Activated B cell treated with CpG ODN at 0.5 μM for 24 hours (primary cell): ENCODE data around the gene HTR1E. TPM values are rescaled to one million over a fixed set of nuclear protein-coding genes. Genes with fewer than 3 reads are reported as not detected.

ENCODE experiments used
- ATAC-seq: fragments of 200-7000 bp; cut with Tn5 transposase; one replicate; pipeline ENCODE4 v1.10.0; 2021; ENCODE audit warnings: low read depth, mild to moderate bottlenecking, moderate library complexity
- CTCF ChIA-PET: fragments of 350-600 bp; sonication (Branson Sonifier 250); formaldehyde crosslinking; loops from one replicate; lab custom pipeline; 2021; ENCODE audit warnings: antibody characterized with exemption; lab: Charles Lee
- POLR2A ChIA-PET: fragments of 350-600 bp; sonication (Branson Sonifier 250); formaldehyde crosslinking; loops from one replicate; lab custom pipeline; 2021; ENCODE audit warnings: antibody characterized with exemption; lab: Charles Lee
- DNase-seq: peaks from one replicate; pipeline ENCODE4 v3.0.0; 2022
- H3K27ac Mint-ChIP-seq: one replicate; pipeline ENCODE4 v1.8.0; 2020; ENCODE audit warnings: mixed read lengths
- H3K27me3 Mint-ChIP-seq: one replicate; pipeline ENCODE4 v1.8.0; 2021; ENCODE audit warnings: mixed read lengths
- H3K36me3 Mint-ChIP-seq: one replicate; pipeline ENCODE4 v1.8.0; 2021; ENCODE audit warnings: low read depth, mixed read lengths
- H3K4me1 Mint-ChIP-seq: one replicate; pipeline ENCODE4 v1.8.0; 2021; ENCODE audit warnings: mixed read lengths
- H3K4me3 Mint-ChIP-seq: one replicate; pipeline ENCODE4 v1.8.0; 2020; ENCODE audit warnings: mild to moderate bottlenecking, mixed read lengths
- H3K9me3 Mint-ChIP-seq: one replicate; pipeline ENCODE4 v1.8.0; 2020; ENCODE audit warnings: mixed read lengths
- intact Hi-C: fragments of 100-400 bp; cut with micrococcal nuclease; formaldehyde crosslinking; loops from one replicate; pipeline ENCODE4 v1.15.1; 2024
- total RNA-seq: library from RNA; stranded (reverse); gene quantifications from 2 replicates; pipeline ENCODE4 v1.2.3, GENCODE V29; 2022
- TF ChIP-seq, protein P1 (sequence below): fragments of 200-600 bp; IDR thresholded peaks from one replicate; pipeline ENCODE4 v1.8.0; 2022; ENCODE audit warnings: antibody characterized with exemption, mild to moderate bottlenecking

The HTR1E gene
- total RNA-seq, 1 donor from 2014 or later = not detected

DNA sequence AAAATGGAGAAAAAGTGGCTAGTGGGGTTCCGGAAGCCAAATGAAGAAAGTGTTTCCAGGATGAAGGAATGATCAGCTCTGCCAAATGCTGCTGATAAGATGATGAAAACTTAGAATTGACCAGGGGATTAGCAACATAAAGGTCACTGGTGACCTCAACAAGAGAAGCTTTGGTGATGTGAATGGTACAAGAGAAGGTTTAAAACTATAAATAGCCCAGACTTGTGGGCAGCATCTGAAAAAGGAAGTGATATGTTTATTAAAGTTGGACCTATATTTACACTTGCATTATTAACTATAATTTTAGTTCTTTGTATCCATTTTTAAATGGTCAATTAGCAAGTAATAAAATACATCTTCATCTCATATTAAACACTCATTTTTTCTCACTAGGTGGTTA lies 112.5 kb downstream of the HTR1E start:
- peaks cover 36% of the 10 kb centered on the region for H3K4me1 Mint-ChIP-seq
- DNase-seq (no peak), ATAC-seq (no peak)
- POLR2A ChIA-PET = no interaction called here
- H3K27ac Mint-ChIP-seq = no peak overlapping the region
- CTCF ChIA-PET = interaction anchor here (0.7 kb wide), 1 partner anchor 193 kb away, joined by 3 read pairs; no protein-coding TSS in a partner anchor
- H3K36me3 Mint-ChIP-seq = no peaks in the 10 kb centered on the region
- intact Hi-C loops = no loop called here
- TF ChIP-seq, protein P1, sequence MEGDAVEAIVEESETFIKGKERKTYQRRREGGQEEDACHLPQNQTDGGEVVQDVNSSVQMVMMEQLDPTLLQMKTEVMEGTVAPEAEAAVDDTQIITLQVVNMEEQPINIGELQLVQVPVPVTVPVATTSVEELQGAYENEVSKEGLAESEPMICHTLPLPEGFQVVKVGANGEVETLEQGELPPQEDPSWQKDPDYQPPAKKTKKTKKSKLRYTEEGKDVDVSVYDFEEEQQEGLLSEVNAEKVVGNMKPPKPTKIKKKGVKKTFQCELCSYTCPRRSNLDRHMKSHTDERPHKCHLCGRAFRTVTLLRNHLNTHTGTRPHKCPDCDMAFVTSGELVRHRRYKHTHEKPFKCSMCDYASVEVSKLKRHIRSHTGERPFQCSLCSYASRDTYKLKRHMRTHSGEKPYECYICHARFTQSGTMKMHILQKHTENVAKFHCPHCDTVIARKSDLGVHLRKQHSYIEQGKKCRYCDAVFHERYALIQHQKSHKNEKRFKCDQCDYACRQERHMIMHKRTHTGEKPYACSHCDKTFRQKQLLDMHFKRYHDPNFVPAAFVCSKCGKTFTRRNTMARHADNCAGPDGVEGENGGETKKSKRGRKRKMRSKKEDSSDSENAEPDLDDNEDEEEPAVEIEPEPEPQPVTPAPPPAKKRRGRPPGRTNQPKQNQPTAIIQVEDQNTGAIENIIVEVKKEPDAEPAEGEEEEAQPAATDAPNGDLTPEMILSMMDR = no peak
- no peaks in the 10 kb centered on the region for H3K27me3 Mint-ChIP-seq
- H3K4me3 Mint-ChIP-seq = peak overlapping the region; percentile 5
- no peaks in the 10 kb centered on the region for H3K9me3 Mint-ChIP-seq

DNA sequence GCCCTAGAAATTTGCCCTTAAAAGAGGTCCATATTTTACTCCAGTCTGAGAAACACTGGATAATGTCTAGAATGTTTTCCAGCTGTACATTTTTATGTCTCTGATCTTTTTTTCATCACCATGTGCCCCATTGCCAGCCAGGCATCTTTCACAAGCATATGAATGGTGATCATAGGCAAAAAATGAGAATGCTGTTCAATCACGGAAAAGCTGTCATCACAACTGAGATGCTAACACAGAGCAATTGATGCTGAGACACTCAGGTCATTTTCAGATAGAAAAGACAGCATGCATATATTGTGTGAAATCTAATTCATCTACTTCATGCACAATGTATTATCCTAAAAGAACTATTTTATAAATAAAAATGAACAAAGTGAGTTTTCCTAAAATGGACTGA lies 116.0 kb downstream of the HTR1E start:
- ATAC-seq (no peak), DNase-seq (no peak)
- ChIA-PET POLR2A (interaction anchor here (0.7 kb wide), 1 partner anchor 484 kb away, joined by 3 read pairs; no protein-coding TSS in a partner anchor), CTCF (no interaction called here)
- Mint-ChIP-seq H3K27ac (no peak overlapping the region), H3K36me3 (no peaks in the 10 kb centered on the region), H3K27me3 (no peaks in the 10 kb centered on the region), H3K9me3 (no peaks in the 10 kb centered on the region), H3K4me3 (no peak overlapping the region), H3K4me1 (peaks cover 49% of the 10 kb centered on the region)
- TF ChIP-seq, protein P1 = no peak
- intact Hi-C loops = no loop called here

DNA sequence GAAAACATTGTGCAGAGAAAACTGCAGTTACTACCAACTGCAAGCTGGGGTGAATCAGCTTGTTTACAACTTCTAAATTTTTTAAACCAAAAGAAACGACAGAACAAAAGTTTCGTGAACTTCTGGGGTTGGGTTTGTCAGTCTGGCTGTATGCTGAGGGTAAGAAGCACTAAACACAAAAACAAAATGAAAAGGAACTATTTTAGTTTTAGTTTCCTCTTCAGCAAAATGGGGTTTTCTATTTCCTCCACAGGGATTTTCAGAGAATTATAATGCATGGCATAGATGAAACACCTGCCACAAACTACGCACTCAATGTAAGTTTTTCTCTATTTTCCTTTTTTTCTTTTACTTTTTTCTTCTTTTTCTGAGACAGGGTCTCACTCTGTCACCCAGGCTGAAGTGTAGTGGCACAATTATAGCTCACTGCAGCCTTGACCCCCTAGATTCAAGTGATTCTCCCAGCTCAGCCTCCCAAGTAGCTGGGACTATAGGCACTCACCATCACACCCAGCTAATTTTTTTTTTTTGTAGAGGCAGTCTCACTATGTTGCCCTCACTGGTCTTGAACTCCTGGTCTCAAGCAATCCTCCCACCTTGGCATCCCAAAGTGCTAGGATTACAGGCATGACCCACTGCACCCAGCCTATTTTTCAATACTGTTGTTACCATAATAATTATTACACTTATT lies 117.0 kb downstream of the HTR1E start:
- POLR2A ChIA-PET = no interaction called here
- H3K9me3 Mint-ChIP-seq = no peaks in the 10 kb centered on the region
- peaks cover 42% of the 10 kb centered on the region for H3K4me1 Mint-ChIP-seq
- DNase-seq (no peak), ATAC-seq (peak; percentile 50)
- CTCF ChIA-PET = no interaction called here
- no peaks in the 10 kb centered on the region for H3K36me3 Mint-ChIP-seq
- intact Hi-C loops = no loop called here
- H3K4me3 Mint-ChIP-seq = peak overlapping the region; percentile 67
- H3K27me3 Mint-ChIP-seq = no peaks in the 10 kb centered on the region
- peak overlapping the region; percentile 79 for H3K27ac Mint-ChIP-seq
- TF ChIP-seq, protein P1 = no peak

DNA sequence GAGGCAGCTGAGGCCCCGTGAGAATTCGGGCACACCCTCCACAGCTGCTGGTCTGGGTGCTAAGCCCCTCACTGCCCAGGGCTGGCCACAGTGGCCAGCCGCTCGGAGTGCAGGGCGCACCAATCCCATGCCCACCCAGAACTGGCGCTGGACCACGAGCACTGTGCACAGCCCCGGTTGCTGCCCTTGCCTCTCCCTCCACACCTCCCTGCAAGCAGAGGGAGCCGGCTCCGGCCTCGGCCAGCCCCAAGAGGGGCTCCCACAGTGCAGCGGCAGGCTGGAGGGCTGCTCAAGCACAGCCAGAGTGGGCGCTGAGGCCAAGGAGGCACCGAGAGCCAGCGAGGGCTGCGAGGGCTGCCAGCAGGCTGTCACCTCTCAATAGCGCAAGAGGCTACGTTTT lies 122.6 kb downstream of the HTR1E start:
- DNase-seq (no peak), ATAC-seq (no peak)
- TF ChIP-seq, protein P1 = no peak
- CTCF ChIA-PET = no interaction called here
- H3K4me3 Mint-ChIP-seq = no peak overlapping the region
- H3K27me3 Mint-ChIP-seq = no peaks in the 10 kb centered on the region
- intact Hi-C loops = no loop called here
- H3K9me3 Mint-ChIP-seq = no peaks in the 10 kb centered on the region
- POLR2A ChIA-PET = no interaction called here
- H3K36me3 Mint-ChIP-seq = no peaks in the 10 kb centered on the region
- peaks cover 11% of the 10 kb centered on the region for H3K4me1 Mint-ChIP-seq
- H3K27ac Mint-ChIP-seq = no peak overlapping the region

DNA sequence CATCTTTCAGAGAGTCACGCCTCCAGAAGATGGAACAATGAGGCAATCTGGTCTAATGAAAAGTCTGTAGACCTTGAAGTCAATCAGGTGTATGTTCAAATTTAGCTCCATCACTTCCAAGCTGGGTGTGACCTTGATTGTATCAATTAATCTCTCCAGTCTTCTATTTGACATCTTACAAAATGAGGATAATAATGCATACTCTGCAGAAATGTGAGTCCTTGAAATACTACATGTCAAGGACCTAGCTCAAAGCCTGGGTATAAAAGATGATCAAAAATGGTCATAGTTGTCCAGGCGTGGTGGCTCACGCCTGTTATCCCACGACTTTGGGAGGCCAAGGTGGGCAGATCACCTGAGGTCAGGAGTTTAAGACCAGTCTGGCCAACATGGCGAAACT lies 127.8 kb downstream of the HTR1E start:
- no peak for DNase-seq
- Mint-ChIP-seq H3K9me3 (no peaks in the 10 kb centered on the region), H3K27me3 (no peaks in the 10 kb centered on the region), H3K27ac (no peak overlapping the region), H3K4me3 (no peak overlapping the region), H3K36me3 (no peaks in the 10 kb centered on the region), H3K4me1 (peaks cover 5% of the 10 kb centered on the region)
- intact Hi-C loops = loop anchor here (5.0 kb wide), 1 partner anchor 862 kb away; no protein-coding TSS in a partner anchor
- POLR2A ChIA-PET = no interaction called here
- ATAC-seq = no peak
- TF ChIP-seq, protein P1 = no peak
- CTCF ChIA-PET = interaction anchor here (2.5 to 4.2 kb wide), 2 partner anchors 14 to 1806 kb away, joined by 14 to 32 read pairs; no protein-coding TSS in a partner anchor

Other genes starting within 250 kb of the HTR1E start
- gene CGA, start 157.6 kb downstream of the HTR1E start, total RNA-seq = not detected in 2 replicates
- gene ZNF292, start 218.0 kb downstream of the HTR1E start, total RNA-seq = 54.8 and 66.6 TPM in 2 replicates